AML-193 (cell line): ENCODE measurements around the gene CLIP1.
"Not testable (repeated sequence)": the region's sequence is repeated elsewhere in the genome, so short reads cannot be mapped to it uniquely, and the experiment has no call there.

ENCODE experiments used
- DNase-seq, 2 experiments: peaks; one replicate each; lab custom pipeline; 2025; lab: John Stamatoyannopoulos, UW

Gene CLIP1

GRCh38 chr12:122435186-122435585, 12.7 kb upstream of the CLIP1 start:
- no peak for DNase-seq

GRCh38 chr12:122429043-122429442, 6.6 kb upstream of the CLIP1 start:
- not testable (repeated sequence) for DNase-seq

GRCh38 chr12:122427403-122427802, 4.9 kb upstream of the CLIP1 start:
- DNase-seq = no peak

GRCh38 chr12:122423258-122424165, 1.0 kb upstream of the CLIP1 start:
- DNase-seq = peak; percentile 23 to 44

GRCh38 chr12:122422730-122423257, 325 bp upstream of the CLIP1 start:
- DNase-seq = no peak

- DNase-seq = peak; percentile 65 to 71
Measured at GRCh38 chr12:122421187-122421820, 1.2 kb downstream of the CLIP1 start.

GRCh38 chr12:122420471-122421162, 1.9 kb downstream of the CLIP1 start:
- DNase-seq = no peak

- not testable (repeated sequence) for DNase-seq
Measured at GRCh38 chr12:122419094-122419493, 3.4 kb downstream of the CLIP1 start.

- DNase-seq = not testable (repeated sequence)
Measured at GRCh38 chr12:122415665-122416064, 6.8 kb downstream of the CLIP1 start.

- peak; percentile 26 to 46 for DNase-seq
Measured at GRCh38 chr12:122413516-122414404, 8.7 kb downstream of the CLIP1 start.

- DNase-seq = no peak
Measured at GRCh38 chr12:122412851-122413433, 9.5 kb downstream of the CLIP1 start.

GRCh38 chr12:122411537-122411936, 10.9 kb downstream of the CLIP1 start:
- no peak for DNase-seq

GRCh38 chr12:122407208-122407607, 15.3 kb downstream of the CLIP1 start:
- no peak for DNase-seq

GRCh38 chr12:122406701-122407164, 15.7 kb downstream of the CLIP1 start:
- no peak for DNase-seq

GRCh38 chr12:122403831-122404230, 18.6 kb downstream of the CLIP1 start:
- DNase-seq = no peak

GRCh38 chr12:122403115-122403770, 19.2 kb downstream of the CLIP1 start:
- DNase-seq = no peak

GRCh38 chr12:122402264-122402663, 20.2 kb downstream of the CLIP1 start:
- no peak for DNase-seq

GRCh38 chr12:122399592-122400373, 22.7 kb downstream of the CLIP1 start:
- peak; percentile 74 to 79 for DNase-seq

GRCh38 chr12:122399254-122399591, 23.2 kb downstream of the CLIP1 start:
- peak in 1 of 2 experiments; percentile 53 for DNase-seq

- not testable (repeated sequence) for DNase-seq
Measured at GRCh38 chr12:122397981-122398380, 24.5 kb downstream of the CLIP1 start.
